Neuronal stem cell (in vitro differentiated cells): ENCODE measurements around the gene SRSF7.

ENCODE experiments used
- DNase-seq: peaks from one replicate; pipeline ENCODE4 v3.0.0-alpha.2; 2013; ENCODE audit warnings: low spot score
- H2AFZ ChIP-seq: one replicate; pipeline ENCODE4 v1.6.1; 2013; ENCODE audit warnings: mild to moderate bottlenecking, low read length, inconsistent platforms
- H2AK5ac ChIP-seq: 2 replicates; pipeline ENCODE4 v1.6.1; 2013; ENCODE audit warnings: low read depth, mild to moderate bottlenecking, inconsistent platforms, low read length, moderate library complexity, mixed read lengths
- H2BK120ac ChIP-seq: 2 replicates; pipeline ENCODE4 v1.6.1; 2013; ENCODE audit warnings: low read depth, mild to moderate bottlenecking, inconsistent platforms, low read length, moderate library complexity, mixed read lengths
- H2BK12ac ChIP-seq: one replicate; pipeline ENCODE4 v1.6.1; 2013; ENCODE audit warnings: low read length, inconsistent platforms
- H2BK15ac ChIP-seq: 2 replicates; pipeline ENCODE4 v1.6.1; 2013; ENCODE audit warnings: mild to moderate bottlenecking, low read length, inconsistent platforms, mixed read lengths
- H2BK5ac ChIP-seq: one replicate; pipeline ENCODE4 v1.6.1; 2013; ENCODE audit warnings: inconsistent platforms, mild to moderate bottlenecking, low read length, moderate library complexity
- H3K14ac ChIP-seq: one replicate; pipeline ENCODE4 v1.6.1; 2013; ENCODE audit warnings: low read length, inconsistent platforms
- H3K18ac ChIP-seq: 2 replicates; pipeline ENCODE4 v1.6.1; 2013; ENCODE audit warnings: low read length, inconsistent platforms
- H3K23ac ChIP-seq: 2 replicates; pipeline ENCODE4 v1.6.1; 2013; ENCODE audit warnings: low read depth, mild to moderate bottlenecking, mixed read lengths, low read length, inconsistent platforms; ENCODE audit not compliant: poor library complexity
- H3K27ac ChIP-seq: replicated peaks from 3 replicates; pipeline ENCODE4 v1.5.1; 2013; ENCODE audit warnings: low read length, inconsistent platforms
- H3K27me3 ChIP-seq, 3 experiments: 2 replicates each; pipeline ENCODE4 v1.6.1; 2013; ENCODE audit warnings: low read length in 3 of 3, mild to moderate bottlenecking in 2 of 3, inconsistent platforms in 1 of 3, low read depth in 1 of 3, mixed read lengths in 1 of 3, moderate library complexity in 1 of 3; ENCODE audit not compliant: control insufficient read depth in 3 of 3, insufficient read depth in 3 of 3
- H3K36me3 ChIP-seq, 2 donors: replicated peaks in 1 of 2; 2 replicates each; pipeline ENCODE4 v1.6.1; 2013; ENCODE audit warnings: low read length in 2 of 2; ENCODE audit not compliant: control insufficient read depth in 2 of 2, insufficient read depth in 2 of 2
- H3K4ac ChIP-seq: 2 replicates; pipeline ENCODE4 v1.6.1; 2013; ENCODE audit warnings: inconsistent platforms, mild to moderate bottlenecking, low read length, moderate library complexity
- H3K4me1 ChIP-seq, 2 donors: 1 replicate in 1 of 2; 2 replicates in 1 of 2; pipeline ENCODE4 v1.6.1; 2013; ENCODE audit warnings: low read length in 2 of 2, low read depth in 1 of 2; ENCODE audit not compliant: control insufficient read depth in 2 of 2, insufficient read depth in 1 of 2
- H3K4me2 ChIP-seq: one replicate; pipeline ENCODE4 v1.6.1; 2013; ENCODE audit warnings: mild to moderate bottlenecking, low read length, inconsistent platforms; ENCODE audit not compliant: insufficient read depth, poor library complexity, severe bottlenecking
- H3K4me3 ChIP-seq, 2 donors: 2 replicates each; pipeline ENCODE4 v1.5.1; 2013; ENCODE audit warnings: low read length in 2 of 2, mild to moderate bottlenecking in 2 of 2, inconsistent platforms in 1 of 2, moderate library complexity in 1 of 2
- H3K79me1 ChIP-seq: one replicate; pipeline ENCODE4 v1.6.1; 2013; ENCODE audit warnings: low read depth, mild to moderate bottlenecking, inconsistent platforms, low read length, moderate library complexity
- H3K9ac ChIP-seq: one replicate; pipeline ENCODE4 v1.6.1; 2013; ENCODE audit warnings: mild to moderate bottlenecking, low read depth, low read length, inconsistent platforms; ENCODE audit not compliant: poor library complexity
- H3K9me3 ChIP-seq, 2 donors: replicated peaks in 1 of 2; 2 replicates each; pipeline versions ENCODE3 to v1.6.1; 2013; ENCODE audit warnings: low read length in 2 of 2, mild to moderate bottlenecking in 2 of 2, inconsistent platforms in 1 of 2, low read depth in 1 of 2, mixed read lengths in 1 of 2, moderate library complexity in 1 of 2; ENCODE audit not compliant: control insufficient read depth in 2 of 2, insufficient read depth in 1 of 2
- H4K8ac ChIP-seq: one replicate; pipeline ENCODE4 v1.6.1; 2013; ENCODE audit warnings: low read depth, mild to moderate bottlenecking, inconsistent platforms, low read length, moderate library complexity
- H4K91ac ChIP-seq: one replicate; pipeline ENCODE4 v1.6.1; 2013; ENCODE audit warnings: low read length, low read depth, mild to moderate bottlenecking, inconsistent platforms; ENCODE audit not compliant: poor library complexity
- WGBS, 2 donors: extraction: QIAGEN DNeasy Blood & Tissue Kit; methylation state at CpG; one replicate each; pipeline ENCODE4 v1.1.7; 2013; ENCODE audit warnings: missing lambda C conversion rate in 2 of 2, mixed read lengths in 1 of 2; ENCODE audit not compliant: insufficient read length in 2 of 2, insufficient replicate concordance in 1 of 2; ENCODE audit errors: extremely low coverage in 2 of 2; 5-methylcytosine and 5-hydroxymethylcytosine counted together

SRSF7 gene

DNA sequence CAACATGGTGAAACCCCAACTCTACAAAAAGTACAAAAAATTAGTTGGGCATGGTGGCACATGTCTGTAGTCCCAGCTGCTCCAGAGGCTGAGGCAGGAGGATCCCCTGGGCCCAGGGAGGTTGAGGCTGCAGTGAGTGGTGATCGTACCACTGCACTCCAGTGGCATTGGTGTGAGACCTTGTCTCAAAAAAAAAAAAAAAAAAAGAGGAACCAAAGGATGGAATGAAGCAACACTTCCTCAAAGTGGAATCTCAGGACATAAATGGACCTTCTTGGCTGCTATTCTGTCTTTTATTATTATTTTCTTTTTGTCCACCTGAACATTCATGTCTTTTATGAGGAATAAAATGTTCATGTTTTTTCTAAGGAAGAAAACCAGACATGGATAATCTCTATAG is 40.6 kb upstream of the SRSF7 start:
- Histone ChIP-seq H3K9ac (no peak overlapping the region), H3K14ac (no peak overlapping the region), H3K36me3 (no peaks in the 10 kb centered on the region), H3K79me1 (no peaks in the 10 kb centered on the region), H3K9me3 (no peaks in the 10 kb centered on the region), H3K4me2 (no peak overlapping the region), H2BK12ac (no peak overlapping the region), H3K4ac (no peak overlapping the region), H3K27me3 (no peaks in the 10 kb centered on the region), H3K18ac (no peak overlapping the region), H3K4me3 (no peak overlapping the region), H4K8ac (no peak overlapping the region), H2BK15ac (no peak overlapping the region), H3K27ac (no peak overlapping the region), H2AFZ (no peak overlapping the region), H2BK5ac (no peak overlapping the region), H2AK5ac (no peak overlapping the region), H4K91ac (no peak overlapping the region), H2BK120ac (no peak overlapping the region), H3K4me1 (no peaks in the 10 kb centered on the region), H3K23ac (no peak overlapping the region)
- DNase-seq, result no peak
- WGBS, 2 donors, result no CpG with 5 or more reads among the region's 1 CpG

- Histone ChIP-seq H3K9me3 (no peaks in the 10 kb centered on the region), H2BK12ac (no peak overlapping the region), H2BK120ac (no peak overlapping the region), H3K14ac (no peak overlapping the region), H3K27ac (no peak overlapping the region), H4K91ac (no peak overlapping the region), H3K9ac (no peak overlapping the region), H3K18ac (no peak overlapping the region), H3K4ac (no peak overlapping the region), H3K4me1 (peaks cover 0 to under 1% of the 10 kb centered on the region in 2 donors), H2BK5ac (no peak overlapping the region), H3K4me3 (no peak overlapping the region), H2AFZ (no peak overlapping the region), H3K79me1 (no peaks in the 10 kb centered on the region), H4K8ac (no peak overlapping the region), H2AK5ac (no peak overlapping the region), H3K36me3 (no peaks in the 10 kb centered on the region), H3K4me2 (no peak overlapping the region), H2BK15ac (no peak overlapping the region), H3K23ac (no peak overlapping the region), H3K27me3 (no peaks in the 10 kb centered on the region)
- DNase-seq, result no peak
- WGBS, 2 donors, result no CpG with 5 or more reads among the region's 14 CpGs
Observed at GRCh38 chr2:38789691-38790090, 38.5 kb upstream of the SRSF7 start.

GRCh38 chr2:38788306-38788705 is 37.1 kb upstream of the SRSF7 start:
- Histone ChIP-seq H2BK15ac (no peak overlapping the region), H3K4me1 (peaks cover 0 to 2% of the 10 kb centered on the region in 2 donors), H3K36me3 (no peaks in the 10 kb centered on the region), H3K27me3 (no peaks in the 10 kb centered on the region), H2BK5ac (no peak overlapping the region), H3K4ac (no peak overlapping the region), H3K14ac (no peak overlapping the region), H2BK12ac (no peak overlapping the region), H3K18ac (no peak overlapping the region), H4K91ac (no peak overlapping the region), H3K4me3 (no peak overlapping the region), H3K4me2 (no peak overlapping the region), H3K9ac (no peak overlapping the region), H3K79me1 (no peaks in the 10 kb centered on the region), H2AFZ (no peak overlapping the region), H3K23ac (no peak overlapping the region), H2BK120ac (no peak overlapping the region), H4K8ac (no peak overlapping the region), H3K9me3 (no peaks in the 10 kb centered on the region), H3K27ac (no peak overlapping the region), H2AK5ac (no peak overlapping the region)
- DNase-seq, result no peak
- no CpG with 5 or more reads among the region's 6 CpGs for WGBS, 2 donors

DNA sequence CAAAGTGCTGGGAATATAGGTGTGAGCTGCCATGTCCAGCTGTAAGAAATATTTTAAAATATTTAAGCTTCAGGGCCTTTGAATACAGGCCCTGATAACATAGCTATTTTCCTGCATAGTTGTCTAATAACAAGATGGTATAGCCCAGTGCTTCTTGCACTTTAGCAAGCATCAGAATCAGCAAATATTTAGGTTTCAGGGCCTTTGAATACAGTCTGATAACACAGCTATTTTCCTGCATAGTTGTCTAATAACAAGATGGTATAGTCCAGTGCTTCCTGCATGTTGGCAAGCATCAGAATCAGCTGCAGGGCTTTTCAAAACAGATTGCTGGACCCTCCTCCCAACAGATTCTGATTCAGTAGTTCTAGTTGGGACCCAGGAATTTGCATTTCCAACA is 32.4 kb upstream of the SRSF7 start:
- Histone ChIP-seq H2BK120ac (no peak overlapping the region), H4K8ac (no peak overlapping the region), H2AK5ac (no peak overlapping the region), H3K4me1 (peaks cover 0 to 2% of the 10 kb centered on the region in 2 donors), H3K23ac (no peak overlapping the region), H3K79me1 (no peaks in the 10 kb centered on the region), H3K27me3 (no peaks in the 10 kb centered on the region), H3K4me3 (no peak overlapping the region), H3K14ac (no peak overlapping the region), H4K91ac (no peak overlapping the region), H3K9me3 (no peaks in the 10 kb centered on the region), H2BK12ac (no peak overlapping the region), H3K27ac (no peak overlapping the region), H3K4me2 (no peak overlapping the region), H3K36me3 (peaks cover 4 to 13% of the 10 kb centered on the region in 2 donors), H3K4ac (no peak overlapping the region), H3K9ac (no peak overlapping the region), H2AFZ (no peak overlapping the region), H2BK5ac (no peak overlapping the region), H2BK15ac (no peak overlapping the region), H3K18ac (no peak overlapping the region)
- no peak for DNase-seq
